ENCODE measurements around the gene SPIN3. TPM values are rescaled to one million over a fixed set of nuclear protein-coding genes. Genes with fewer than 3 reads are reported as not detected.

The SPIN3 gene
- total RNA-seq, 1 donor = 7.8 TPM

DNA sequence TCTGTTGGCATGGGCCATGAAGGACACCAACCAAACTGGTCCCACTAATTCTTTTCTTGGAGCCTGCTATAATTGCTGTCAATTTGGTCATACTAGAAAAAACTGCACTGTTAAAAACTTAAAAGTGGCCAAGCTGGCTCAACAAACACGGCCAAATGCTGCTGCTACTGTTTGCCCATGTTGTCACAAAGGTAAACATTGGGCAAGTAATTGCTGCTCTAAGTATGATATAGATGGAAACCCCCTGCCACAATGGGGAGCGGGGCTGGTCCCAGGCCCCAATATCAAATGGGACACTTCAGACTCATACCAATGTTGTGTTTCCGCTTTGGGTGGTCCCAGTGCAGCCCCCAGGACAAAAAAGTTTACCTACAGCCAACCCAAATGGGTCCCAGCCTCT is 52.1 kb downstream of the SPIN3 start:
- no peak overlapping the region for H3K4me3 ChIP-seq (ENCODE audit: low read depth, low read length)
- DNase-seq (ENCODE audit: low read depth) = no peak
- TF ChIP-seq, protein P1, sequence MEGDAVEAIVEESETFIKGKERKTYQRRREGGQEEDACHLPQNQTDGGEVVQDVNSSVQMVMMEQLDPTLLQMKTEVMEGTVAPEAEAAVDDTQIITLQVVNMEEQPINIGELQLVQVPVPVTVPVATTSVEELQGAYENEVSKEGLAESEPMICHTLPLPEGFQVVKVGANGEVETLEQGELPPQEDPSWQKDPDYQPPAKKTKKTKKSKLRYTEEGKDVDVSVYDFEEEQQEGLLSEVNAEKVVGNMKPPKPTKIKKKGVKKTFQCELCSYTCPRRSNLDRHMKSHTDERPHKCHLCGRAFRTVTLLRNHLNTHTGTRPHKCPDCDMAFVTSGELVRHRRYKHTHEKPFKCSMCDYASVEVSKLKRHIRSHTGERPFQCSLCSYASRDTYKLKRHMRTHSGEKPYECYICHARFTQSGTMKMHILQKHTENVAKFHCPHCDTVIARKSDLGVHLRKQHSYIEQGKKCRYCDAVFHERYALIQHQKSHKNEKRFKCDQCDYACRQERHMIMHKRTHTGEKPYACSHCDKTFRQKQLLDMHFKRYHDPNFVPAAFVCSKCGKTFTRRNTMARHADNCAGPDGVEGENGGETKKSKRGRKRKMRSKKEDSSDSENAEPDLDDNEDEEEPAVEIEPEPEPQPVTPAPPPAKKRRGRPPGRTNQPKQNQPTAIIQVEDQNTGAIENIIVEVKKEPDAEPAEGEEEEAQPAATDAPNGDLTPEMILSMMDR (IDR thresholded peaks at IDR 0.05; ENCODE audit: insufficient read depth, low read depth, low read length) = no peak

Other genes starting within 250 kb of the SPIN3 start
- 6.1 and 7.8 TPM in 2 replicates for gene SPIN2B, start 126.0 kb upstream of the SPIN3 start, total RNA-seq
- 1.3 and 1.7 TPM in 2 replicates for gene SPIN2A, start 141.9 kb upstream of the SPIN3 start, total RNA-seq